Peyer's patch (tissue), 4 donors: Measurements from ENCODE around the gene ENO3.

Source experiments
- POLR2A ChIP-seq, 2 donors: fragments of 450-650 bp; IDR thresholded peaks; one replicate each; pipeline ENCODE4 v1.5.1; 2017; ENCODE audit warnings: antibody characterized with exemption in 2 of 2, mild to moderate bottlenecking in 2 of 2, moderate library complexity in 2 of 2
- TF ChIP-seq, protein P1 (sequence below), 6 experiments: fragments of 450-650 bp in 4 of 6; fragments of 200-600 bp in 2 of 6; sonication (generic) in 1 of 6; IDR thresholded peaks; one replicate each; pipeline ENCODE4 v1.5.1; 2017 to 2019; ENCODE audit warnings: antibody characterized with exemption in 6 of 6, mild to moderate bottlenecking in 3 of 6, moderate library complexity in 1 of 6

DNA sequence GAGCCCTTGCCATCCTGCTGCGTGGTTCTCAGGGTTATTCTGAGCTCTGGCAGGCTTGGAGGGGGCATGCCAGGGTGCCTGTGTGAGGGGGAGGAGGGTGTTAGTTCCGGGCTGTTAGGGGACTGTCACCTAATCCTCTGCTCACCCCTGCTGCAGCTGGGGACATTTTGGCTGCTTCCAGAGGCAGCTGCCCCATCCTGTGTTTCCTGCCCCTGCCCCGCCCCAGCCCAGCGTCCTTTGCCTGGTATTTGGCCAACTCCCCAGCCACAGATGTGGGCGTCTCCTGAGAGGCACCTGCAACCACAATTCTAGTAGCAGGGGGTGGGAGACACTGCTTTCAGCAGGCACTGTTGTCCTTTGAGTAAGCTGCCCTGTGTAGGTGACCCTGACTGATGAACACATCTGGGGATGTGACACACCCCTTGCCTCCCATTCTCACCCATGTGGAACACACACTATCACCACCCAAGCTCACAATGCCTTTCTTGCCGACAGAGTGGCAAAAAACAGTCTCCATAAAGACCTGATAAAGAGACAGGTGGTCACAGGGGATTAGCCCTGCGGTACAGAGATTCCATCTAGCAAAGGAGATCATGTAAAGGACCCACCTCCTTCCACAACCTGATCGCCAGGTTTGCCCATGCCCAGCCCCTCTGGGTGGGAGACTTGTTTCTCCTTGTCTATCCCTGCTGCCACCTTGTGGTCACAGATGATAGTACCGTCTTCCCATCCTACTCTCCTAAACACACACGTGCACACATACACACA, 47.7 kb upstream of the ENO3 start, which contains the start of gene CHRNE:
- TF ChIP-seq, protein P1, sequence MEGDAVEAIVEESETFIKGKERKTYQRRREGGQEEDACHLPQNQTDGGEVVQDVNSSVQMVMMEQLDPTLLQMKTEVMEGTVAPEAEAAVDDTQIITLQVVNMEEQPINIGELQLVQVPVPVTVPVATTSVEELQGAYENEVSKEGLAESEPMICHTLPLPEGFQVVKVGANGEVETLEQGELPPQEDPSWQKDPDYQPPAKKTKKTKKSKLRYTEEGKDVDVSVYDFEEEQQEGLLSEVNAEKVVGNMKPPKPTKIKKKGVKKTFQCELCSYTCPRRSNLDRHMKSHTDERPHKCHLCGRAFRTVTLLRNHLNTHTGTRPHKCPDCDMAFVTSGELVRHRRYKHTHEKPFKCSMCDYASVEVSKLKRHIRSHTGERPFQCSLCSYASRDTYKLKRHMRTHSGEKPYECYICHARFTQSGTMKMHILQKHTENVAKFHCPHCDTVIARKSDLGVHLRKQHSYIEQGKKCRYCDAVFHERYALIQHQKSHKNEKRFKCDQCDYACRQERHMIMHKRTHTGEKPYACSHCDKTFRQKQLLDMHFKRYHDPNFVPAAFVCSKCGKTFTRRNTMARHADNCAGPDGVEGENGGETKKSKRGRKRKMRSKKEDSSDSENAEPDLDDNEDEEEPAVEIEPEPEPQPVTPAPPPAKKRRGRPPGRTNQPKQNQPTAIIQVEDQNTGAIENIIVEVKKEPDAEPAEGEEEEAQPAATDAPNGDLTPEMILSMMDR (IDR thresholded peaks at IDR 0.05): peak; percentile 61 to 83 (median 78)
- TF ChIP-seq POLR2A (IDR thresholded peaks at IDR 0.05): no peak
